Measurements from ENCODE around the gene XG. TPM values are rescaled to one million over a fixed set of nuclear protein-coding genes. Genes with fewer than 3 reads are reported as not detected.
A peak's percentile ranks its signal among the peaks of the same experiment; 100 is the strongest.
"Not testable (repeated sequence)": the region's sequence is repeated elsewhere in the genome, so short reads cannot be mapped to it uniquely, and the experiment has no call there.

The XG gene
- total and polyA plus RNA-seq, 2 donors (not counting 1 experiment from before 2014, with no cell fraction given) = 3.6 to 4.1 TPM

GRCh38 chrX:2719774-2720447 is 31.9 kb upstream of the XG start:
- no peak overlapping the region for H2AFZ ChIP-seq (ENCODE audit: low read length)
- TF ChIP-seq CTCF (conservative IDR thresholded peaks at IDR 0.05 in 1 of 2, IDR thresholded peaks at IDR 0.05 in 1 of 2; ENCODE audit: low read depth in 1 of 2, low read length in 2 of 2) = no peak
- no peak for TF ChIP-seq EZH2 (IDR thresholded peaks at IDR 0.05; ENCODE audit: low read length, missing control alignments)
- H3K36me3 ChIP-seq (ENCODE audit: control insufficient read depth, insufficient read depth, low read length) = peaks cover 11% of the 10 kb centered on the region
- H3K9me3 ChIP-seq (ENCODE audit: control insufficient read depth, insufficient read depth, low read depth, low read length) = no peaks in the 10 kb centered on the region
- H3K27me3 ChIP-seq (ENCODE audit: control insufficient read depth, insufficient read depth, low read length) = no peaks in the 10 kb centered on the region
- H3K79me2 ChIP-seq (ENCODE audit: control insufficient read depth, insufficient read depth, low read length) = peaks cover 9% of the 10 kb centered on the region
- no peaks in the 10 kb centered on the region for H3K4me1 ChIP-seq (ENCODE audit: control insufficient read depth, extremely low read depth, insufficient read depth, low read length)
- H3K27ac ChIP-seq (ENCODE audit: insufficient read depth, low read length) = no peak overlapping the region
- H4K20me1 ChIP-seq (ENCODE audit: control insufficient read depth, extremely low read depth, insufficient read depth, low read length) = no peaks in the 10 kb centered on the region
- H3K4me3 ChIP-seq (replicated peaks in 1 of 4; ENCODE audit: control extremely low read depth in 1 of 4, insufficient read depth in 1 of 4, low read depth in 3 of 4, low read length in 4 of 4) = no peak overlapping the region
- no peak for DNase-seq (ENCODE audit: low read depth in 2 of 2)
- no peak overlapping the region for H3K4me2 ChIP-seq (ENCODE audit: extremely low read depth, insufficient read depth, low read length)
- no peak overlapping the region for H3K9ac ChIP-seq (ENCODE audit: insufficient read depth, low read length)

GRCh38 chrX:2723286-2723879 is 28.5 kb upstream of the XG start:
- Histone ChIP-seq H3K9me3 (ENCODE audit: control insufficient read depth, insufficient read depth, low read depth, low read length) (no peaks in the 10 kb centered on the region), H3K27me3 (ENCODE audit: control insufficient read depth, insufficient read depth, low read length) (no peaks in the 10 kb centered on the region), H4K20me1 (ENCODE audit: control insufficient read depth, extremely low read depth, insufficient read depth, low read length) (no peaks in the 10 kb centered on the region), H3K4me1 (ENCODE audit: control insufficient read depth, extremely low read depth, insufficient read depth, low read length) (no peaks in the 10 kb centered on the region), H3K4me2 (ENCODE audit: extremely low read depth, insufficient read depth, low read length) (no peak overlapping the region), H3K79me2 (ENCODE audit: control insufficient read depth, insufficient read depth, low read length) (no peaks in the 10 kb centered on the region), H3K9ac (ENCODE audit: insufficient read depth, low read length) (no peak overlapping the region), H3K4me3 (replicated peaks in 1 of 4; ENCODE audit: control extremely low read depth in 1 of 4, insufficient read depth in 1 of 4, low read depth in 3 of 4, low read length in 4 of 4) (no peak overlapping the region), H2AFZ (ENCODE audit: low read length) (no peak overlapping the region), H3K27ac (ENCODE audit: insufficient read depth, low read length) (no peak overlapping the region), H3K36me3 (ENCODE audit: control insufficient read depth, insufficient read depth, low read length) (peaks cover 24% of the 10 kb centered on the region)
- no peak for DNase-seq (ENCODE audit: low read depth in 2 of 2)
- TF ChIP-seq CTCF (conservative IDR thresholded peaks at IDR 0.05 in 1 of 2, IDR thresholded peaks at IDR 0.05 in 1 of 2; ENCODE audit: low read depth in 1 of 2, low read length in 2 of 2) (no peak), EZH2 (IDR thresholded peaks at IDR 0.05; ENCODE audit: low read length, missing control alignments) (no peak)

DNA sequence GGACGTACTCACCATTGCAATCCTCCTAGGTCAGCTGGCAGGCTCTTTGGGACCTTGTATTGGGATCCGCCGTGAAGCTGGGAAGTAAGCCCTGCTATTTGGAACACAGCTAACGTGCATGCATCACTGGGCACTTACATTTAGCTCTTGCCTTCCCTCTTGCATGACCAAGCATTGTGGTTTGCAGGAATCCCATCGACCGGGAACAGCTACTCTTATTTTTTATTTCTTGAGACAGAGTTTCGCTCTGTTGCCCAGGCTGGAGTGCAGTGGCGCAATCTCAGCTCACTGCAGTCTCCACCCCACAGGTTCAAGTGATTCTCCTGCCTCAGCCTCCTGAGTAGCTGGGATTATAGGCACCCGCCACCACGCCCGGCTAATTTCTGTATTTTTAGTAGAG is 24.6 kb upstream of the XG start:
- not testable (repeated sequence) for H2AFZ ChIP-seq (ENCODE audit: low read length); H3K4me1 ChIP-seq (ENCODE audit: control insufficient read depth, extremely low read depth, insufficient read depth, low read length); H3K9ac ChIP-seq (ENCODE audit: insufficient read depth, low read length); H3K27me3 ChIP-seq (ENCODE audit: control insufficient read depth, insufficient read depth, low read length); H3K79me2 ChIP-seq (ENCODE audit: control insufficient read depth, insufficient read depth, low read length); H3K27ac ChIP-seq (ENCODE audit: insufficient read depth, low read length); H3K9me3 ChIP-seq (ENCODE audit: control insufficient read depth, insufficient read depth, low read depth, low read length); H3K4me3 ChIP-seq (replicated peaks in 1 of 4; ENCODE audit: control extremely low read depth in 1 of 4, insufficient read depth in 1 of 4, low read depth in 3 of 4, low read length in 4 of 4); H4K20me1 ChIP-seq (ENCODE audit: control insufficient read depth, extremely low read depth, insufficient read depth, low read length); H3K4me2 ChIP-seq (ENCODE audit: extremely low read depth, insufficient read depth, low read length)
- peaks cover 28% of the 10 kb centered on the region for H3K36me3 ChIP-seq (ENCODE audit: control insufficient read depth, insufficient read depth, low read length)
- DNase-seq (ENCODE audit: low read depth in 2 of 2) = peak in 1 of 2 donors; percentile 89

Measured in fibroblast of lung (primary cell).